ENCODE data around the gene PPP2R5B. TPM values are rescaled to one million over a fixed set of nuclear protein-coding genes. Genes with fewer than 3 reads are reported as not detected.
A peak's percentile ranks its signal among the peaks of the same experiment; 100 is the strongest.

The PPP2R5B gene
- total RNA-seq, result 10 to 100 TPM in 3 of 4 donors, 1 to 10 TPM in 1; 7.8 to 20.3 (median 12.4) TPM

DNA sequence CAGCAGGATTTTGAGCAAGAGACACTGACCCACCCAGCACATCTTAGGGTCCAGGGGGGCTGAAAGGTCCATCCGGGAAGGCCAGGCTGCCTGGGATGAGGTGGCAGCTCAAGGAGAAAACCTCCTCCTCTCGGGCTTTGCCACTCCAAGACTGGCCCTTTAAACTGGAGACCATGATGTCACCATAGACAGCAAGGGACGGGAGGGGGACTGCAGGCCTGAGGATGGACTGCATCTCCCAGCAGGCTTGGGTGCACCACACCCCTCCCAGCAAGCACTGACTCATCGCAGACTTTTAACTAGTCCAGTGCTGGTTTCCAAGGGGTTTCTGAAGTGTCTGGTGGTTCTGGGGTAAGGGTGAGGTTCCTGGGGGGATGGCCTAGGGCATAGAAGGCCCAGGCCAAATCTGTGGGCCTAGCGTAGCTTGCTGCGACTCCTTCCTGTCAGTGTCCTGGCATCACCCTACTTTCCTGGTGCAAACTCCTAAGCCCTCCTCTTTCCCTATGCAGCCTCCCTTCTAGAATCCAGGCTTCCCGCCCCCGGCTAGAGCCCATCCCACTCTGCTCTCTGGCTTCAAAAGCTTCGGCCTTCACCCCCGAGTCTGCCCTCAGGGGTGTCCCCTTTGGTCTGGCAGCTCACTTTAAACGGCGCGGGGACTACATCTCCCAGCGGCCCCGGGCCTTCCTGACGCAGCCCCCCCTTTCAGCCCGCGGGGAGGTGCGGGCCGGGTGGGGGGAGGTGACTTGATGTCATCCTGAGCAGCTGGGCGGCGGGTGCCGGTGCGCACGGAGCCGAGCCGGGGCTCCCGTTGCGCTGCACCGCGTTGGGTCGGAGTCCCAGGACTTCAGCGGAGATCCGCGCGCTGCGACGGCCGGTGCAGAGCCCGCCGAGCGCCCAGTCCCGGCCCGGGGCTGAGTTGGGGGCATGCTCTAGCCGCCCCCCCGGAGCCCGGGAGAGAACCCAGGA is at the start of gene PPP2R5B:
PPP2R5B (plus strand) TSS at position 746 of the 966 bp plus-strand sequence. CDS start 1,046 bp downstream, outside the sequence.
- ATAC-seq (ENCODE audit: low FRiP score) (peak; percentile 97), DNase-seq (ENCODE audit: low spot score) (peak; percentile 87)
- TF ChIP-seq, protein P1, sequence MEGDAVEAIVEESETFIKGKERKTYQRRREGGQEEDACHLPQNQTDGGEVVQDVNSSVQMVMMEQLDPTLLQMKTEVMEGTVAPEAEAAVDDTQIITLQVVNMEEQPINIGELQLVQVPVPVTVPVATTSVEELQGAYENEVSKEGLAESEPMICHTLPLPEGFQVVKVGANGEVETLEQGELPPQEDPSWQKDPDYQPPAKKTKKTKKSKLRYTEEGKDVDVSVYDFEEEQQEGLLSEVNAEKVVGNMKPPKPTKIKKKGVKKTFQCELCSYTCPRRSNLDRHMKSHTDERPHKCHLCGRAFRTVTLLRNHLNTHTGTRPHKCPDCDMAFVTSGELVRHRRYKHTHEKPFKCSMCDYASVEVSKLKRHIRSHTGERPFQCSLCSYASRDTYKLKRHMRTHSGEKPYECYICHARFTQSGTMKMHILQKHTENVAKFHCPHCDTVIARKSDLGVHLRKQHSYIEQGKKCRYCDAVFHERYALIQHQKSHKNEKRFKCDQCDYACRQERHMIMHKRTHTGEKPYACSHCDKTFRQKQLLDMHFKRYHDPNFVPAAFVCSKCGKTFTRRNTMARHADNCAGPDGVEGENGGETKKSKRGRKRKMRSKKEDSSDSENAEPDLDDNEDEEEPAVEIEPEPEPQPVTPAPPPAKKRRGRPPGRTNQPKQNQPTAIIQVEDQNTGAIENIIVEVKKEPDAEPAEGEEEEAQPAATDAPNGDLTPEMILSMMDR (IDR thresholded peaks at IDR 0.05), result no peak

DNA sequence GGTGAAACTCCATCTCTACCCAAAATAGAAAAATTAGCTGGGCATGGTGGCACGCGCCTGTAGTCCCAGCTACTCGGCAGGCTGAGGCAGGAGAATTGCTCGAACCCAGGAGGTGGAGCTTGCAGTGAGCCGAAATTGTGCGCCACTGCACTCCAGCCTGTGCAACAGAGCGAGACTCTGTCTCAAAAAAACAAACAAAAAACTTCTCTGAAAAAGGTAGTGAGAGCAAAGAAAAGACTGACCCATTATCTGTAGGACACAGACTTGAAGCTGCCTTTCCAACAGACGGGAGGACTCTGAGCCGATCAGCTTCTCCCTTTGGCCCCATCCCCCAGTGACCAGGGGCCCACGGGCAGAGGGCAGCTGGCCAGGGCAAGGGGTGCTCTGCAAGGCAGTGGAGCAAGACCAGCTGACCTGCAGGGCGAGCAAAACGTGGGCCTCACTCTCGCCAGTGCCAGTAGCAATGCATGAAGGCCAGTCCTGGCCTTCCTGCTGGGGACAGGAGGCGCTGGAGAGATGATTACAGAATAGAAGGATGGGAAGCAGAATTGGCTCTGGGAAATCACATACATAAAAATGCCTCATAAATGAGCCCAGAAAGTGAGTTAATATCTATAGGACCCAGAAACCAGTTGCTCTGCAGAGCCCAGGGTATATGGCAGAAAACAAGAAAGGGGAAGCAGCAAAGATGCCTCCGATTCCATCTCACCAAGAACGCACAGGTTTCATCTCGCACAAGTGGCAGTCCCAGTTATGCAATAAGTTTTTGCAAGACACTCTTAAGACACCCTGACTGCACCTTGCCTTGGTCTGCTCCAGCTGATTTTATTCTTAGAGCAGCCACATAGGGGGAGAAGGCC is 48.9 kb upstream of the PPP2R5B start:
- no peak for ATAC-seq (ENCODE audit: low FRiP score)
- DNase-seq (ENCODE audit: low spot score), result no peak

GRCh38 chr11:64876229-64876750 is 48.2 kb upstream of the PPP2R5B start:
- ATAC-seq (ENCODE audit: low FRiP score) (no peak), DNase-seq (ENCODE audit: low spot score) (no peak)
- TF ChIP-seq, protein P1 (IDR thresholded peaks at IDR 0.05), result no peak

More for the DNA sequence above, 48.9 kb upstream of the PPP2R5B start:
- TF ChIP-seq, protein P1 (IDR thresholded peaks at IDR 0.05), result no peak

DNA sequence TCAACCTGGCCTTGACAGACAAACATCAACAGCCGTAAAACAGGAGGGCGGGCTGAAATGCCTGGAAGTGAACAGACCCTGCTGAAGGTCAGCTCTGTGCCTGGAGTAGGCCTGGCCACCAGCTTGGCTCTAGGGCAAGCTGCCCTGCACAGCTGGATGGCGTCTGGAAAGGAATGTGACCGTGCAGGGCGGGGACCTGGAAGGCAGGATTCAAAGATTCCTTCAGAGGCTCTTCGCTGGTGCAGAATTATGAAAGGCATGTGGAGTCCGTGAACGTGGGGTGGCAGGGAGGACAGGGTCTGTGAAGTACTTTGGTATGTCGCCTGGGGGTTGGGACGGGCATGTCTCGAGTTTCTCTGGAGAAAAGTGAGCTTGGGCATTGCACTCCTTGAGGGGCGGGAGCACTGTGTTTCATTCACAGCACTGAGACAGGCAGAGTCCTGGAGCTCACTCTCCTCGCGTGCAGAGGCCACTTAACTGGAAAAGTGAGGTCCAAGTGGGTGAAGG is 47.6 kb upstream of the PPP2R5B start:
- TF ChIP-seq, protein P1 (IDR thresholded peaks at IDR 0.05), result no peak
- DNase-seq (ENCODE audit: low spot score) (no peak), ATAC-seq (ENCODE audit: low FRiP score) (no peak)

DNA sequence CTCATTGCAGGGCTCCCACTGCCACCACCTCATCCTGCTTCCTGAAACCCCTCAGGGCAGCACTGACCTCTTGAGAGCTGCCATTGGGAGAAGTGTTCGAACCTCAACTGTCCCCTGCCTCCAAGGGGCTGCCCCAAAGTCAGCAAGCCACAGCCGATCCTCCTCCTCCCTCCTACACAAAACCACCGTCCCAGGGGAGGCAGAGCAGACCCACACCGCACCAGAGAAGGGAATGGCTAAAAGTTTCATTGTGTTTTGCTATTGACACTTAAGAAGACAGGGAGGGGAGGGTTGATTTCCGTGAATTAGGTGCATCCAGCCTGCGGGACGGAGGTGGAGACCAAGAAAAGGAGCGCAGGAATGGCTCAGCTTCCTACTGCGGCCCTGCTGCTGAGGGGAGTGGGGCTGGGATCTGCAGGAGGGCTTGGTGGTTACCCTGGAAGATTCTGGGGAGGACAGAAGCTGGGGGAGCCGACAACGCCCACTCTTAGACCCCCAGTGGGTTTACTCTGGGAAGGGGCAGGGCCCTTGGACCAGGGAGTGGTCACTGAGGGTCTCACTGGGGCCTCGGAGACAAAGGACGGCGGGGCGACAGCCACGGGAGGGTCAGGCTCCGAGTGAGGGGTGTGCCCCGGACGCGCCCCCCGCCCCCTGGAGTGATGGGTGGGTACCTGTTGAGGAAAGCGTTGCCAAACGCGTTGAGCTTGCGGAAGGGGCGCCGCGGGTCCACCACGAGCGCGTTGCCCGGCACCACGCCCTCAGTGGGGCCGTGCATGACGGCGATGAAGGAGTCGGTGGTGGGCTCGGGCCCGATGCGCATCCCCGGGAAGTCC is 46.9 kb upstream of the PPP2R5B start:
- peak; percentile 3 for ATAC-seq (ENCODE audit: low FRiP score)
- TF ChIP-seq, protein P1 (IDR thresholded peaks at IDR 0.05), result no peak
- no peak for DNase-seq (ENCODE audit: low spot score)

- ATAC-seq (ENCODE audit: low FRiP score) (no peak), DNase-seq (ENCODE audit: low spot score) (no peak)
- TF ChIP-seq, protein P1 (IDR thresholded peaks at IDR 0.05), result no peak
Measured at GRCh38 chr11:64878223-64878493, 46.3 kb upstream of the PPP2R5B start.
